GM18507 (cell line): ENCODE results near the gene MGME1.
A peak's percentile ranks its signal among the peaks of the same experiment; 100 is the strongest.
"Not testable (repeated sequence)": the region's sequence is repeated elsewhere in the genome, so short reads cannot be mapped to it uniquely, and the experiment has no call there.

Source experiments
- DNase-seq: peaks from one replicate; pipeline ENCODE4 v3.0.0; 2011; ENCODE audit warnings: low read depth; ENCODE audit not compliant: insufficient read length; ENCODE audit errors: extremely low spot score
- FAIRE-seq: peaks from 2 replicates; lab custom pipeline; 2011; peaks lifted over from hg19 to GRCh38; lab: Jason Lieb, UNC

The MGME1 gene

DNA sequence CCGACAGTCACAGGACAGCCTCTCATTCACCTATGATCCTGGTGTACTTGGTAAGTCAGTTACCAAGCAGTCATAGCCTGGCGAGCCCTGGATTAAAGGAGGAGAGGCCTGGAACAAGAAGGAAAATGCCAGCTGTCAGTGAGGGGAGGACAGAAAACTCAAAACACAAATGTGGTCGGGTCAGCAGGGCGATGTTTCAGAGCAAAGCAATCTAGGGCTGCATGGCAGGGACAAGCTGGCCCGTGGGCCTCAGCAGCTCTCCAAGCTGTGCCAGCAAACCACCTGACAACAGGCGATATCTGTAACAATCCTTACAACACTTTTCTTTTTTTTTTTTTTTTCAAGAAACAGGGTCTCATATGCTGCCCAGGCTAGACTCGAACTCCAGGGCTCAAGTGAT lies 40.3 kb downstream of the MGME1 start:
- FAIRE-seq: no peak
- DNase-seq: no peak

DNA sequence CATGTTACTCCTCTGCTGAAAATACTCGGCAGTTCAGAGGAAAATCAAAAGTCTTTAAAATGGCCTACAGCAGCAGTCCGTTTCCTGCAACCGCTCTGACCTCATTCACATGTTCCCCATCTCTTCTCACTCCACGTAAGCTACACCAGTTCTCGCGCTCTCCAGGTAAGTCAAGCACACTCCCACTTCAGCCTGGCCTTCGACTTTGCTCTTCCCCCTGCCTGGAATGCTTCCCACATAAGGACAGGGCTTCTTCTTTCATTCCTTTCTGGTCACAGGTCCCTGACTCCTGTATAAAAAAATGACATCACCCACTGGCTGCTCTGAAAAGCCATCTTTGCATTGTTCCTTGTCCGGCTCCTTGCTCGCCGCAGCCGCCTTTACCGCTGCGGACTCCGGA lies 42.7 kb downstream of the MGME1 start:
- DNase-seq (no peak), FAIRE-seq (no peak)

DNA sequence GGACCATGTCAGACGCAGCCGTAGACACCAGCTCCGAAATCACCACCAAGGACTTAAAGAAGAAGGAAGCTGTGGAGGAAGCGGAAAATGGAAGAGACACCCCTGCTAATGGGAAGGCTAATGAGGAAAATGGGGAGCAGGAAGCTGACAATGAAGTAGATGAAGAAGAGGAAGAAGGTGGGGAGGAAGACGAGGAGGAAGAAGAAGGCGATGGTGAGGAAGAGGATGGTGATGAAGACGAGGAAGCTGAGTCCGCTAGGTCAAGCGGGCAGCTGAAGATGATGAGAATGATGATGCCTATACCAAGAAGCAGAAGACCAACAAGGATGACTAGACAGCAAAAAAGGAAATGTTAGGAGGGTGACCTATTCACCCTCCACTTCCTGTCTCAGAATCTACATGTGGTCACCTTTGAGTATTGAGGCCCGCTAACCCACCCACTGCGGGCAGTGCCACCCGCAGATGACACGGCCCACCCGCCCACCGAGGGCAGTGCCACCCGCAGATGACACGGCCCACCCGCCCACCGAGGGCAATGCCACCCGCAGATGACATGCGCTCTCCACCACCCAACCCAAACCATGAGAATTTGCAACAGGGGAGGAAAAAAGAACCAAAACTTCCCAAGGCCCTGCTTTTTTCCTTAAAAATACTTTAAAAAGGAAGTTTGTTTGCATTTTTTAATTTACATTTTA lies 43.3 kb downstream of the MGME1 start:
- FAIRE-seq (no peak), DNase-seq (no peak)

DNA sequence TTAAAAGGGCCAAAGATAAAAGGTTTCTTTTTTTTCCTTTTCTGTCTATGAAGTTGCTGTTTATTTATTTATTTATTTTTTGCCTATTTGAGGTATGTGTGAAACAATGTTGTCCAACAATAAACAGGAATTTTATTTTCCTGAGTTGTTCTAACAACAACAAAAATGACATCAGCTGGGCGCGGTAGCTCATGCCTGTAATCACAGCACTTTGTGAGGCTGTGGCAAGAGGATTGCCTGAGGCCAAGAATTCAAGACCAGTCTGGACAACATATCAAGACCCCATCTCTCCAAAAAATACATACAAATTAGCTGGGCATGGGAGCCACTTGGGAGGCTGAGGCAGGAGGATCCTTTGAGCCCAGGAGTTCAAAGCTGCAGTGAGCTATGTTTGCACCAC lies 44.1 kb downstream of the MGME1 start:
- FAIRE-seq: no peak
- DNase-seq: no peak

DNA sequence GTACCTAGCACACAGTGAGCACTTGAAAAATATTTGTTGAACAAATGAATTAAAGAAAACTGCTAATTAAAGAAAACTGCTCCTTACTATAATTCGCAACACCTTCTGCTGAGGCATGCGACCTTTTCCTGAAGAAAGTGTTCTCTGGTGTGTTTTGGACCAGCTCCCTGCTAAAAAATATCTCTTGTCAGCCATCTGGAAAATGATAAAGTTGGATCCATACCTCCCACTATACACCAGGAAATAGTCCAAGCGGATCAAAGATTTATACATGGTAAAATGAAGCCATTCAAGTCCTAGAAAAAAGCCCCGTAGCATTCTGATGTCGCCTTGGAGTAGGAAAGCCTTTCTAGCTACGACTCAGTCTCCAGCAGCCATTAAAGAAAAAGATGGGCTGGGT lies 45.6 kb downstream of the MGME1 start:
- no peak for FAIRE-seq
- no peak for DNase-seq

DNA sequence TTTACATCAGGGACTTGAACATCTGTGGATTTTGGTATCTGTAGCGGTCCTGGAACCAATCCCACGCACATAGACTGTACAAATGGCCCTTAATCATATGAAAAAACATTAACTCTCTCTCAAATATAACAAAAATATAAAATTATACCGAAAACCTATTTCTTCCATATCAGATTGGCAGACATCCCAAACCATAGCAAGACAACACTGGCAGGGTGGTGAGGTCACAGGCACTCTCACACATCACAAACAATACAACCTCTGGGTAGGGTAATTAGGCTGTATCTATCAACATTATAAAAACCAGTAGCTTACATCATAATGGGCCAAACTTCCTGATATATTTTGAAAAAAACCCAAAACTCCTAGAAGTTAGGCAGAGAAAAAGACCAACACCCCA lies 48.0 kb downstream of the MGME1 start:
- DNase-seq: no peak
- FAIRE-seq: no peak

DNA sequence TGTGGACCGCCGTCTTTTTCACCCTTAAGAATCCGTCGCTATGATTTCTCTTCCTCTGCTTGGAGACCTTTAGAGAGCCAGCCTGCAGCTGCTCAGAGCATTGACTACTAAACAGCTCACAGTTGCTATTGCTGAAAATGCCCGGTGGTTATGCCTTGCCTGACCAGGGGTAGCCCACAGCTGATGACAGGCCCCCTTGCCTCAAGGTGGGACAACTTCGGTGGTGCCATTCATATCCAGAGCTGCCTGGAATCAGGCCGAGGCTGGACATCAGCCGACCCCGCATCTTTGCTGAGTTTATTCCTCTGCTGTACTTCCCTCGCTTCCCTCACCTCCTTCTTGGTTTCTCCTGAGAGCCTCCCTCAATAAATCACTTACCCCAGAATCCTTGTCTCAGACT lies 49.3 kb downstream of the MGME1 start:
- DNase-seq (no peak), FAIRE-seq (no peak)

DNA sequence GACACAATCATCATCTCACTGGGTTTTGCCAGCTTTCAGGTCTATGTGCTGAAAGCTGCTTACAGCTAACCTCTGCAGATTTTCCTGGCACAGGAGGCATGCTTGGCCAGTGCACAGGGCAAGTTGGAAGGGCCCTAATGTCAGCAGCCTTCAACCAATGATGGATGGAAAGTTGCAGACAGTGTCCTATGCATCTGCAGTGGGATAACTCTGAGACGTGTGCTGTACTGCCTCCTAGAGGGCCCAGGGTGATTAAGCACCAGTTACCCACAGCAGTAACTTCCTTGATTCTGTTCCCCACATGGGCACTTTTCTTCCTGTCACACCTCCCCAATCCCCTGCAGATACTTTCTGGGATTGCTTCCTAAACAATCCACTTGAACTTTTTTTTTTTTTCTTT lies 50.2 kb downstream of the MGME1 start:
- DNase-seq (no peak), FAIRE-seq (peak; percentile 38)

DNA sequence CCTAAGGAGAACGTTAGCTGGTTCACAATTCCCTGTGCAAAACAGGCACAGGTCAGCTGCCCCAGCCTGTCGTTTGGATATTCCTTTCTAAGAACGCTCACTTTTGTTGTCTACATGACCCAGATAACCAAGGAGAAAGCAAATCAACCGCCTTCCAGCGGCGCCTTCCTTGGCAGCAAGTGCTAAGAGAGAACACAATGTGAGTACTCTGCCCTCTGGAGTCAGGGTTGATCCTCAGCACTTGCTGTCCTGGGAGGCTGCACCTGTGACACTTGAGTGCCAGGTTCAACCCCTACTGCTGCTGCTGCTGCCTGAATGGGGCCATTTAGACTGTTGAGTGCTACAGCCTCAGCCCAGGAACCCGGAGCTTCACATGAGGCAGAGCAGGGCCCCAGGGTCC lies 52.1 kb downstream of the MGME1 start:
- DNase-seq (no peak), FAIRE-seq (no peak)

DNA sequence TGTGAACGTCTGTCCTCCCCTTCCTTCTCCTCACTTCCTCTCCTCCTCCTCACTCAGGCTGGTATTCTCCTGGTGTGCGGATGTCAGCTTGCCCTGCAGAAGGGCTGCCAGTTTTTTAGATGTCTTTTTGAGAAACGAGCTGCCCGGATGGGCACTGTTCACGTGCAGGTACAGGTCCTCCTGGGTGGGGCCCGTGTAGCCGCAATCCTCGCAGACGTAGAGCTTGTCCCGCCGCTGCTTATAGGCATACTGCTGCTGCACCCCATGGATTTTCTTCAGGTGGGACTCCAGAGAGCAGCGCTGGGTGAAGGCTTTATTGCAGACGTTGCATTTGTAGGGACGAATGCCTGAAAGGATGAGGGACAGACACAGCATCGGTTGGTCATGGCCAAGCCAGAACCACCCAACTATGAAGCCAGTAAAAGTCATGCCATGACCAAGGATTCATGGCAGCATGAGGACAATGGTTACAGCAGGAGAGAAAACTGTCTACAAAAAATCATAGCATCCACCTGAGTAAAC lies 55.8 kb downstream of the MGME1 start:
- DNase-seq: no peak
- no peak for FAIRE-seq

DNA sequence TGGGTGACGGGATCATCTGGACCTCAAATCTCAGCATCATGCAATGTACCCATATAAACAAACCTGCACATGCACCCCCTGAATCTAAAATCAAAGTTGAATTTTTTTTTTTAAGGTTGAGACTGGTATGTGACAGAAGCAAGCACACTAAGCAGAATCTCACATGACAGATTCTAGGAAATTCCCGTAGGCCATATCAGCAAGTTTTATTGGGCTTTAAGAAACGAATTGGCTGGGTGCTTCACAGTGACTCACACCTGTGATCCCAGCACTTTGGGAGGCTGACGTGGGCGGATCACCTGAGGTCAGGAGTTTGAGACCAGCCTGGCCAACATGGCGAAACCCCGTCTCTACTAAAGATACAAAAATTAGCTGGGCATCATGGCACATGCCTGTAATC lies 58.2 kb downstream of the MGME1 start:
- not testable (repeated sequence) for FAIRE-seq, DNase-seq

DNA sequence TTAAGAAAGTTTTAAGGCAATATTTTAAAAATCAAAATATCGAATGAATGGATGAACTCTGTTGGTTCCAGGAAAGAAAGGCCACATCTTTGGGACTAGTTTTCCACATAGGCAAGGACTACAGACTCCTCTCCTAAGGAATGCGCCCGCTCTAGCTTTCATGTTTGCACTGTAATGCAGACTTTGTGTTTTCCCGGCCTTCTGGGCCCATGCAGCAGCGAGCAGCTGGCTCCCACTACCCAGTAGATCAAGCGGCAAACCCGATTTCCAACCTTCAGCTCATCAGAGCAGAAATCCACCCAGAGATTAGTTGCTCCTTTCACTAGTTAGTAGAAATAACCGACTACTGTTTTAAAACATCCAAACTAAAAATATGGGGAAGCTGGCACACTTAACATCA lies 61.2 kb downstream of the MGME1 start:
- no peak for FAIRE-seq
- no peak for DNase-seq

DNA sequence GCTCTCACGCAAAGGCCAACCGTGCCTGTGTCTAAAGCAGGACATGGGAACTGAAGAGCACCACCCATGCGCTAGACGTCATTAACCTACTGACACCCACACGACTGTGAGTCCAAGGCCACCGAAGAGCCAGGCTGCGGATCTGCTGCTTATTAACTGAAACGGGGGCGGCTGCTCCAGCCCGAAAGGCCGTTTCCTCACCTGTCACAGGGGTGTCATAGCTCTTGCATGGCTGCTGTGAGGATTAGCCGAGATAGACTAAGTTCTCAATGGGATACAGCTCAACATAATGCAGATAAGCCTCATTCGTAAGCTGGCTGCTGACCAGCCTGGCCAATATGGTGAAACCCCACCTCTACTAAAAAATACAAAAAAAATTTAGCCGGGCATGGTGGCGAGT lies 62.2 kb downstream of the MGME1 start:
- FAIRE-seq (no peak), DNase-seq (no peak)

DNA sequence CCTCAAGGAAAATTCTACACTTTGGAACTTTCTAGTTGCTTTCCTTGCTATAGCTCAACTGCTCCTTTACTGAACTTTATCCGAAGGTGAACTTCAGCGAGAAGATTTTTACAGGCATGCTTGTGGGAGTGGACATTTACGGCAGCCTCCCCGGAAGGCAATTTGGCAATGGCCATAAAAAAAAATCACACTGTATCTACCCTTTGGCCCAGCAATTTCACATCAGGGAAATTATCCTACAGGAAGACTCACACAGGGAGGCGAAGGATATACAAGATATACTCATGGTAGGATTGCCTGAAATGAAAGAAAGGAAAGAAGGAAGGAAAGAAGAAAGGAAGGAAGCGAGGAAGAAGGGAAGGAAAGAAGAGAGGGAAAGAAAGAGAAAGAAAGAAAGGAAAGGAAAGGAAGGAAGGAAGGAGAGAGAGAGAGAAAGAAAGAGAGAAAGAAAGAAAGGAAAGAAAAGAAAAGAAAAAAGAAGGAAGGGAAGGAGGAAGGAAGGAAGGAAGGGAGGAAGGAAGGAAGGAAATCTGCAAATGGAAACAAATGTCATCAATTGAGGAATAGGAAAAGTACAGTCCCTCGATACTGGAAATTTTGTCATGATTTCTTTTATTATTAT lies 63.2 kb downstream of the MGME1 start:
- FAIRE-seq (no peak), DNase-seq (no peak)

DNA sequence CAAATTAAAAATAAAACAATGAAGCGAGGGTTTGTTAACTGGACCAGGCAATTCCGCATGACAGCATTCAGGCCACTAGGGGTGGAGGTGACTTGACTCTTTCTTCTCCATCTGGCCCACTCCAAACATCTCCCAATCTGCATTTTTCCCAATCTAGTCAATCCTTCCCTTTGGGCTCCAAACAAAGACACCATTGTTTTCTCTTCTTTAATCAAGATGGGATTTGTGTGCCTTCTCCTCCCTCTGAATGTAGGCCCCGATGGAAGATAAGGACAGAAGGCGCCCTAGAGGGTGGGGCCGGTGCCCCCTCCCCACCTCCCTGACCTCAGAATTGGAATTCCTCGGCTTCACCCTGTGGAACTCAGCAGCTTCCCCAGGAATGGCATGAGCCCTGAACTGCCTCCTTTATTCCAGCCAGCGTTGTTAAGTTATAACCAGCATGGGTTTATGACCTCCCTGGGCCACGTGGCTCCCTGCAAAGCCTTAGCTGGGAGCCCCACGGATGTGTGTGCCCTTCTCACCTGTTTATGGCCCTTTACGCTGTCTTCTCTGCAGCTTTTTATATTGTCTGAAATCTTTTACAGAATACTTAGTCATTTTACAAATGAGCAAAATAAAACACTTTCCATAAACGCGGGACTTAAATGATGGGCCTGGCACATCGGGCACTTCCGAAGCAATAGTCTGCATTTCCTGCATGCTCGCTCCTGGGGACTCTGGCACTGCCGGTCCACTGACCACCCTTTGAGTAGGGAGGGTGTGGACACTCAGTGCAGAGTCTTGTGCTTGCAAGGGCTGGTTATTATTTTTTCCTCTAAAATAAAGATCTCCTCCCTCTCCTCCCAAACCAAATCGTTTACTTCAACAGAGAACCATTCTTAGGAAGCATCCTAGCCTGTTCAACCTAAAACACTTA lies 64.4 kb downstream of the MGME1 start:
- DNase-seq (no peak), FAIRE-seq (no peak)

DNA sequence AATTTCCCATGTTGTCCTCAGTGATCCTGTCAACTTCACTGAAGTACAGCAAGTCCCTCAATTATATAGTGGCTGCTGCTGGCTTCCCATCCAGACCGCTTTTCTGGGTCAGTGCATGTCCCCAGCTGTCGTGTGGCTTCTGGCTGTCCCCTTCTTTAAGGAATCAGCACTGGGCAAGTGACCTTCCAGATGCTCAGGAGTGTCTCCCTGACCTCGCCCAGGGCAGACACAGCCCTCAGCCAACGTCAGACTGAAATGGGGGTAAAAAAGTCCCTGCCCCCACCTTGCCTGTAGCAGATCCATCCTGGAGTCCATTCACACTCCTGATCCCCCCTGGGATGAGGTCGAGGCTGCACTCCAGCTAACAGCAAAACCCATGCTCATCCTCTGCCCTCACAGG lies 65.2 kb downstream of the MGME1 start:
- no peak for DNase-seq
- no peak for FAIRE-seq

DNA sequence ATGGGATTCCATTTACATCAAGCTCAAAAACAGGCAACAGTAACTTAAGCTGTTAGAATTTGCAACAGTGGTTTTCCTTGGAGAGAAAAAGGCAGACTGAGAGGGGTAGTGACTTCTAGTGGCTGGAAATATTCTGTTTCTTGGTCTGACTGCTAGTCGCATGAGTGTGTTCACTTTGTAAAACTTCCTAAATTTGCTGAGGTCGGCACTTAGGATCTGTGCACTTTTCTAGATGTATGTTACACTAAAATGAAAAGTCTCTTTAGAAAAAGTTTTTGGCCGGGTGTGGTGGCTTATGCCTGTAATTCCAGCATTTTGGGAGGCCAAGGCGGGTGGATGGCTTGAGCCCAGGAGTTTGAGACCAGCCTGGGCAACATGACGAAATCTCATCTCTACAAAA lies 70.2 kb downstream of the MGME1 start:
- DNase-seq: no peak
- no peak for FAIRE-seq
